Calu3 (cell line): Measurements from ENCODE around the gene SLC39A11. TPM values are rescaled to one million over a fixed set of nuclear protein-coding genes. Genes with fewer than 3 reads are reported as not detected.

Source experiments
- BruUV-seq: library from RNA; stranded (reverse); fragments of 400-500 nt; replicated peaks from 2 replicates; lab custom pipeline; 2021; lab: Mats Ljungman, UMichigan
- CTCF ChIA-PET: fragments of 300-600 bp; sonication (Branson Sonifier 250); formaldehyde crosslinking; loops from one replicate; lab custom pipeline; 2022; ENCODE audit warnings: antibody characterized with exemption; lab: Charles Lee
- DNase-seq: peaks from one replicate; pipeline ENCODE4 v3.0.0; 2022
- H3K27ac Mint-ChIP-seq: one replicate; pipeline ENCODE4 v1.8.0; 2022; ENCODE audit warnings: mixed read lengths; ENCODE audit not compliant: unreplicated experiment
- H3K27me3 Mint-ChIP-seq: one replicate; pipeline ENCODE4 v1.8.0; 2022; ENCODE audit warnings: mixed read lengths; ENCODE audit not compliant: unreplicated experiment
- H3K36me3 Mint-ChIP-seq: one replicate; pipeline ENCODE4 v1.8.0; 2022; ENCODE audit warnings: mild to moderate bottlenecking, moderate library complexity, mixed read lengths; ENCODE audit not compliant: insufficient read depth, unreplicated experiment
- H3K4me1 Mint-ChIP-seq: one replicate; pipeline ENCODE4 v1.8.0; 2022; ENCODE audit warnings: mild to moderate bottlenecking, low read depth, mixed read lengths; ENCODE audit not compliant: unreplicated experiment
- H3K4me3 Mint-ChIP-seq: one replicate; pipeline ENCODE4 v1.8.0; 2022; ENCODE audit warnings: mild to moderate bottlenecking, low read depth, moderate library complexity, mixed read lengths; ENCODE audit not compliant: unreplicated experiment
- H3K9me3 Mint-ChIP-seq: one replicate; pipeline ENCODE4 v1.8.0; 2022; ENCODE audit warnings: low read depth, mixed read lengths; ENCODE audit not compliant: unreplicated experiment
- CTCF ChIP-seq: fragments of 200-600 bp; IDR thresholded peaks from one replicate; pipeline ENCODE4 v1.8.0; 2022; ENCODE audit warnings: antibody characterized with exemption; ENCODE audit not compliant: unreplicated experiment
- intact Hi-C: fragments of 100-400 bp; cut with micrococcal nuclease; formaldehyde crosslinking; loops from one replicate; pipeline ENCODE4 v1.10.0; 2022; ENCODE audit not compliant: unreplicated experiment
- total RNA-seq: library from RNA; stranded (reverse); gene quantifications from 2 replicates; pipeline ENCODE4 v1.2.3, GENCODE V29; 2022

SLC39A11 gene
- total RNA-seq, 1 experiment from 2014 or later, result 60.3 TPM

DNA sequence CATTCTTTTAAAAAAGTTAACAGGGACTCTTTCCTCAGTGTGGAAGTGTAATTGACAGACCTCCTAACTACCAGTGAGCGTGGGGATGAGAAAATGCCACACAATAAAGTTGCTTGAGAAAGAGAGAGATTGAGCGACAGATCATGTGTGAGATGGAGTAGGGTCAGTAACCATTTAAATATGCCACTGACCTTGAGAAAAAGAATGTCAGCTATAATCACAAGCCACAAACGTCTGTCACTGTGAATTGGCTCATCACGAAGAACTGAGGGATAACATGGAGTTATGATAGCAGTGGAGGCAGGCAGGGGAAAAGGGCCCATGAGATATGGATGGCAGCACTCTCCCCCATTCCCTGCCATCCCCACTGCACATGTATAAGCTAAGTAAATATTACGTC is 253.9 kb downstream of the SLC39A11 start:
- DNase-seq, result no peak
- no peak overlapping the region for H3K4me3 Mint-ChIP-seq
- intact Hi-C loops, result no loop called here
- no peaks in the 10 kb centered on the region for H3K9me3 Mint-ChIP-seq
- no peaks in the 10 kb centered on the region for H3K27me3 Mint-ChIP-seq
- no TSS peak for BruUV-seq
- no peaks in the 10 kb centered on the region for H3K36me3 Mint-ChIP-seq
- CTCF ChIA-PET, result no interaction called here
- TF ChIP-seq CTCF, result no peak
- H3K27ac Mint-ChIP-seq, result no peak overlapping the region
- H3K4me1 Mint-ChIP-seq, result peaks cover 4% of the 10 kb centered on the region

GRCh38 chr17:72838068-72838467 is 254.4 kb downstream of the SLC39A11 start:
- CTCF ChIA-PET, result no interaction called here
- no peaks in the 10 kb centered on the region for H3K27me3 Mint-ChIP-seq
- TF ChIP-seq CTCF, result no peak
- no peak overlapping the region for H3K27ac Mint-ChIP-seq
- no peaks in the 10 kb centered on the region for H3K9me3 Mint-ChIP-seq
- no TSS peak for BruUV-seq
- DNase-seq, result no peak
- no peaks in the 10 kb centered on the region for H3K4me1 Mint-ChIP-seq
- H3K4me3 Mint-ChIP-seq, result no peak overlapping the region
- H3K36me3 Mint-ChIP-seq, result no peaks in the 10 kb centered on the region
- intact Hi-C loops, result no loop called here

- no peak overlapping the region for H3K4me3 Mint-ChIP-seq
- TF ChIP-seq CTCF, result no peak
- H3K9me3 Mint-ChIP-seq, result no peaks in the 10 kb centered on the region
- no peak for DNase-seq
- CTCF ChIA-PET, result no interaction called here
- no peaks in the 10 kb centered on the region for H3K36me3 Mint-ChIP-seq
- H3K4me1 Mint-ChIP-seq, result no peaks in the 10 kb centered on the region
- intact Hi-C loops, result no loop called here
- H3K27ac Mint-ChIP-seq, result no peak overlapping the region
- no TSS peak for BruUV-seq
- no peaks in the 10 kb centered on the region for H3K27me3 Mint-ChIP-seq
These were observed 255.2 kb downstream of the SLC39A11 start for GRCh38 chr17:72837335-72837734.

DNA sequence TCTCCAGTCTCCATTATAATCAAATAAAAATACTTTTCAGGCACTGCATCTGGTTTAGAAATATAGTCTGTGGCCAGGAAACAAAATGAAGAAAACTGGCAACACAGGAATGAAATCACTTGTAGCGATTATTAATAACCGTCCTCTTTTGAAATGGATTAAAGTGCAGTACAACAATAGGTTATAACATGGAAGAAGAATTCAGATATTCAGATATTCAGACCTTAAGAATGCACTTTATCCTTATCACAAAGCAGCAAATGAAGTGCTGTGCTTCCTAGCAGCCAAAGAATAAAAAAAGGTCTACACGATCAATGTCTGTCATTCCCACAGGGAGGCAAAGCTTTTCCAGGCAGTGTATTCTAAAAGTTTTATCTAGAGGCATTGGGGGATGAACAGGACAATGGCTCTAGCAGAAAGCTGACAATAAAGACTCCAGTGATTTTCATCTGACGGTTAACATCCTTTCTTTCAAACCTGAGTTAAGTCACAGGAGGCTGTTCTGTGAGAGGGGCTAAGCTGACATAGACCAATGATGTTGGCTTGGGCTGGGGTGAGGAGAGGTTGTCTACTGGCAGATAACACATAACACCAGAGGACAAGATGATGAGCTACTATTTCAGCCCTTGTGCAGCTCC is 259.2 kb downstream of the SLC39A11 start:
- Mint-ChIP-seq H3K4me3 (no peak overlapping the region), H3K9me3 (no peaks in the 10 kb centered on the region), H3K4me1 (no peaks in the 10 kb centered on the region), H3K27ac (no peak overlapping the region), H3K27me3 (no peaks in the 10 kb centered on the region), H3K36me3 (no peaks in the 10 kb centered on the region)
- CTCF ChIA-PET, result no interaction called here
- intact Hi-C loops, result no loop called here
- no peak for DNase-seq
- no TSS peak for BruUV-seq
- no peak for TF ChIP-seq CTCF
